Osteocyte (in vitro differentiated cells): ENCODE data around the gene DMXL1. TPM values are rescaled to one million over a fixed set of nuclear protein-coding genes. Genes with fewer than 3 reads are reported as not detected.

Experiments used
- DNase-seq: peaks from one replicate; pipeline ENCODE4 v3.0.0; 2021; ENCODE audit warnings: mixed read lengths; ENCODE audit not compliant: unreplicated experiment; ENCODE audit errors: extremely low spot score
- H3K27ac Mint-ChIP-seq: one replicate; pipeline ENCODE4 v1.8.0; 2021; ENCODE audit warnings: mild to moderate bottlenecking, mixed read lengths; ENCODE audit not compliant: unreplicated experiment
- H3K27me3 Mint-ChIP-seq: one replicate; pipeline ENCODE4 v1.8.0; 2021; ENCODE audit warnings: mixed read lengths; ENCODE audit not compliant: unreplicated experiment
- H3K36me3 Mint-ChIP-seq: one replicate; pipeline ENCODE4 v1.8.0; 2021; ENCODE audit warnings: mixed read lengths; ENCODE audit not compliant: unreplicated experiment
- H3K4me1 Mint-ChIP-seq: one replicate; pipeline ENCODE4 v1.8.0; 2021; ENCODE audit warnings: mixed read lengths; ENCODE audit not compliant: unreplicated experiment
- H3K4me3 Mint-ChIP-seq: one replicate; pipeline ENCODE4 v1.8.0; 2021; ENCODE audit warnings: mild to moderate bottlenecking, moderate library complexity, mixed read lengths; ENCODE audit not compliant: unreplicated experiment
- H3K9me3 Mint-ChIP-seq: one replicate; pipeline ENCODE4 v1.8.0; 2021; ENCODE audit warnings: mixed read lengths; ENCODE audit not compliant: unreplicated experiment
- CTCF ChIP-seq: fragments of 200-600 bp; sonication (generic); IDR thresholded peaks from 2 replicates; pipeline ENCODE4 v1.5.0; 2021; ENCODE audit warnings: antibody characterized with exemption, mild to moderate bottlenecking, moderate library complexity
- total RNA-seq: library from RNA; stranded (reverse); gene quantifications from 2 replicates; pipeline ENCODE4 v1.2.1, GENCODE V29; 2021

Gene DMXL1
- total RNA-seq, 1 donor from 2014 or later, result 38.2 TPM

GRCh38 chr5:119275601-119276173 lies 204.8 kb downstream of the DMXL1 start:
- H3K4me3 Mint-ChIP-seq, result no peak overlapping the region
- DNase-seq, result no peak
- H3K27ac Mint-ChIP-seq, result no peak overlapping the region
- no peaks in the 10 kb centered on the region for H3K9me3 Mint-ChIP-seq
- no peak for TF ChIP-seq CTCF
- H3K4me1 Mint-ChIP-seq, result peaks cover 32% of the 10 kb centered on the region
- no peaks in the 10 kb centered on the region for H3K27me3 Mint-ChIP-seq
- no peaks in the 10 kb centered on the region for H3K36me3 Mint-ChIP-seq

GRCh38 chr5:119276978-119277377 lies 206.1 kb downstream of the DMXL1 start:
- Mint-ChIP-seq H3K27me3 (no peaks in the 10 kb centered on the region), H3K9me3 (no peaks in the 10 kb centered on the region), H3K4me1 (peaks cover 26% of the 10 kb centered on the region), H3K27ac (no peak overlapping the region), H3K4me3 (no peak overlapping the region), H3K36me3 (no peaks in the 10 kb centered on the region)
- DNase-seq, result no peak
- no peak for TF ChIP-seq CTCF

GRCh38 chr5:119279093-119279492 lies 208.2 kb downstream of the DMXL1 start:
- Mint-ChIP-seq H3K9me3 (no peaks in the 10 kb centered on the region), H3K27ac (no peak overlapping the region), H3K27me3 (no peaks in the 10 kb centered on the region), H3K4me3 (no peak overlapping the region), H3K4me1 (peaks cover 19% of the 10 kb centered on the region), H3K36me3 (no peaks in the 10 kb centered on the region)
- DNase-seq, result no peak
- TF ChIP-seq CTCF, result no peak

GRCh38 chr5:119280380-119280779 lies 209.5 kb downstream of the DMXL1 start:
- Mint-ChIP-seq H3K9me3 (no peaks in the 10 kb centered on the region), H3K4me1 (peaks cover 15% of the 10 kb centered on the region), H3K36me3 (no peaks in the 10 kb centered on the region), H3K27me3 (no peaks in the 10 kb centered on the region), H3K4me3 (no peak overlapping the region), H3K27ac (no peak overlapping the region)
- DNase-seq, result no peak
- TF ChIP-seq CTCF, result no peak

GRCh38 chr5:119282628-119283027 lies 211.7 kb downstream of the DMXL1 start:
- no peak overlapping the region for H3K27ac Mint-ChIP-seq
- DNase-seq, result no peak

More at GRCh38 chr5:119282628-119283027, 211.7 kb downstream of the DMXL1 start:
- TF ChIP-seq CTCF, result no peak
- H3K36me3 Mint-ChIP-seq, result no peaks in the 10 kb centered on the region
- no peaks in the 10 kb centered on the region for H3K9me3 Mint-ChIP-seq
- H3K4me1 Mint-ChIP-seq, result peaks cover 27% of the 10 kb centered on the region
- H3K4me3 Mint-ChIP-seq, result no peak overlapping the region
- H3K27me3 Mint-ChIP-seq, result no peaks in the 10 kb centered on the region
